LNCaP clone FGC (cell line): Measurements from ENCODE around the gene PCDHGB2.

Experiments
- DNase-seq: peaks from one replicate; pipeline ENCODE4 v3.0.0-alpha.2; 2011; ENCODE audit warnings: low read depth
- H3K4me3 ChIP-seq: 2 replicates; pipeline ENCODE4 v1.5.1; 2011; ENCODE audit warnings: mild to moderate bottlenecking, low read depth, low read length, control low read depth
- CTCF ChIP-seq: IDR thresholded peaks from 2 replicates; pipeline ENCODE4 v1.5.1; 2012; ENCODE audit warnings: mild to moderate bottlenecking; ENCODE audit not compliant: control insufficient read depth, insufficient read depth; ENCODE audit errors: extremely low read depth

The PCDHGB2 gene

GRCh38 chr5:141355641-141356040 lies 4.2 kb upstream of the PCDHGB2 start:
- no peak for DNase-seq
- TF ChIP-seq CTCF: no peak
- H3K4me3 ChIP-seq: no peak overlapping the region

- DNase-seq: no peak
- H3K4me3 ChIP-seq: no peak overlapping the region
- no peak for TF ChIP-seq CTCF
Observed at GRCh38 chr5:141356133-141356532, 3.7 kb upstream of the PCDHGB2 start.

GRCh38 chr5:141356950-141357349 lies 2.8 kb upstream of the PCDHGB2 start:
- no peak for DNase-seq
- H3K4me3 ChIP-seq: no peak overlapping the region
- TF ChIP-seq CTCF: no peak

GRCh38 chr5:141360685-141361084 lies 891 bp downstream of the PCDHGB2 start:
- DNase-seq: no peak
- no peak for TF ChIP-seq CTCF
- H3K4me3 ChIP-seq: no peak overlapping the region

GRCh38 chr5:141362719-141363118 lies 2.9 kb downstream of the PCDHGB2 start:
- DNase-seq: no peak
- no peak overlapping the region for H3K4me3 ChIP-seq
- TF ChIP-seq CTCF: no peak

- DNase-seq: no peak
- no peak for TF ChIP-seq CTCF
- no peak within 1 kb of the TSS; the same call in 1 of the 2 replicates for H3K4me3 ChIP-seq
Observed at GRCh38 chr5:141363952-141364660, 4.3 kb downstream of the PCDHGB2 start, which contains the start of gene PCDHGA5. TSS of gene PCDHGA5 (plus strand) at chr5:141364162. CDS start at chr5:141364331, 169 bp downstream.
